Lung (tissue), 12 donors: Measurements from ENCODE around the gene DCXR. TPM values are rescaled to one million over a fixed set of nuclear protein-coding genes. Genes with fewer than 3 reads are reported as not detected.

Experiments used
- ATAC-seq: fragments of 200-7000 bp; cut with Tn5 transposase; one replicate; pipeline ENCODE4 v1.9.1; 2020; ENCODE audit warnings: moderate number of reproducible peaks; ENCODE audit not compliant: insufficient read depth, low FRiP score
- DNase-seq, 3 donors: peaks; one replicate each; pipeline ENCODE4 v3.0.0-alpha.2; 2013 to 2017
- H3K27ac ChIP-seq, 2 donors: one replicate each; pipeline ENCODE4 v1.5.1; 2013; ENCODE audit warnings: mild to moderate bottlenecking in 2 of 2, moderate library complexity in 2 of 2, control low read depth in 1 of 2, inconsistent platforms in 1 of 2, low read depth in 1 of 2, low read length in 1 of 2
- H3K27me3 ChIP-seq, 3 donors: one replicate each; pipeline ENCODE4 v1.5.1; 2013; ENCODE audit warnings: low read length in 2 of 3; ENCODE audit not compliant: control insufficient read depth in 3 of 3, insufficient read depth in 3 of 3
- H3K36me3 ChIP-seq, 4 donors: one replicate each; pipeline ENCODE4 v1.5.1; 2013; ENCODE audit warnings: low read length in 4 of 4, mild to moderate bottlenecking in 1 of 4, moderate library complexity in 1 of 4; ENCODE audit not compliant: control insufficient read depth in 4 of 4, insufficient read depth in 4 of 4
- H3K4me1 ChIP-seq, 5 donors: one replicate each; pipeline ENCODE4 v1.5.1; 2013; ENCODE audit warnings: low read length in 5 of 5, mild to moderate bottlenecking in 2 of 5, moderate library complexity in 1 of 5; ENCODE audit not compliant: control insufficient read depth in 5 of 5, insufficient read depth in 5 of 5
- H3K4me3 ChIP-seq: one replicate; pipeline ENCODE4 v1.5.1; 2013; ENCODE audit warnings: mild to moderate bottlenecking, control low read depth, moderate library complexity
- H3K9ac ChIP-seq, 2 donors: one replicate each; pipeline ENCODE4 v1.5.1; 2013; ENCODE audit warnings: low read length in 2 of 2, control low read depth in 1 of 2; ENCODE audit not compliant: insufficient read depth in 1 of 2
- H3K9me3 ChIP-seq, 4 donors: one replicate each; pipeline ENCODE4 v1.5.1; 2013; ENCODE audit warnings: low read length in 3 of 4, mild to moderate bottlenecking in 1 of 4, moderate library complexity in 1 of 4; ENCODE audit not compliant: control insufficient read depth in 4 of 4, insufficient read depth in 3 of 4
- CTCF ChIP-seq: IDR thresholded peaks from 2 replicates; pipeline ENCODE4 v1.5.1; 2012; ENCODE audit warnings: mild to moderate bottlenecking; ENCODE audit errors: control extremely low read depth, extremely low read depth
- WGBS, 2 donors: extraction: QIAGEN DNeasy Blood & Tissue Kit; methylation state at CpG; one replicate each; pipeline ENCODE4 v1.1.7; 2013; 5-methylcytosine and 5-hydroxymethylcytosine counted together
- polyA plus RNA-seq, 2 donors: library from polyadenylated mRNA; stranded (reverse); fragments of 200-250 nt; gene quantifications; one replicate each; pipeline ENCODE4 v1.2.1, GENCODE V29; 2013
- total RNA-seq, 2 donors: library from RNA; depleted of rRNA in 1 of 2; stranded (reverse); fragments of >200 nt in 1 of 2; gene quantifications; one replicate each; pipeline ENCODE4 v1.2.1, GENCODE V29; 2014 to 2021
- donor health status: control.
- donor health status: control.
- donor health status: Bipolar disorder and iron deficiency.
- donor health status: healthy.
- donor health status: DM: yes; HTN: yes; CAD: no.

DCXR gene
- total and polyA plus RNA-seq, 4 donors: 41.6 to 246 (median 206) TPM

- no peaks in the 10 kb centered on the region for H3K27me3 ChIP-seq
- H3K4me3 ChIP-seq: no peak overlapping the region
- no peaks in the 10 kb centered on the region for H3K9me3 ChIP-seq
- H3K9ac ChIP-seq: no peak overlapping the region
- peaks cover 0 to 24% (median 8%) of the 10 kb centered on the region in 5 donors for H3K4me1 ChIP-seq
- H3K27ac ChIP-seq: no peak overlapping the region
- peaks cover 5 to 59% (median 16%) of the 10 kb centered on the region in 4 donors for H3K36me3 ChIP-seq
- 88 to 95% methylated on average over 19 of the region's 19 CpGs for WGBS, 2 donors
- ATAC-seq (no peak), DNase-seq (peak in 1 of 3 donors; percentile 9)
- no peak for TF ChIP-seq CTCF
Observed at GRCh38 chr17:82053130-82053529, 15.6 kb upstream of the DCXR start.

GRCh38 chr17:82052638-82053059 is 15.2 kb upstream of the DCXR start:
- Histone ChIP-seq H3K4me3 (peak overlapping the region; percentile 74), H3K27ac (peak overlapping the region in 1 of 2 donors; percentile 12), H3K9ac (peak overlapping the region in 1 of 2 donors; percentile 1), H3K4me1 (peaks cover 0 to 24% (median 8%) of the 10 kb centered on the region in 5 donors), H3K27me3 (no peaks in the 10 kb centered on the region), H3K36me3 (peaks cover 5 to 57% (median 16%) of the 10 kb centered on the region in 4 donors), H3K9me3 (no peaks in the 10 kb centered on the region)
- no peak for TF ChIP-seq CTCF
- no peak for ATAC-seq
- WGBS, 2 donors: 26 to 53% methylated on average over 13 to 19 of the region's 19 CpGs
- DNase-seq: peak in 1 of 3 donors; percentile 9

- ATAC-seq: peak; percentile 64
- H3K4me1 ChIP-seq: peaks cover 0 to 24% (median 8%) of the 10 kb centered on the region in 5 donors
- DNase-seq: peak; percentile 63 to 74 (median 73)
- H3K36me3 ChIP-seq: peaks cover 0 to 57% (median 14%) of the 10 kb centered on the region in 4 donors
- H3K9ac ChIP-seq: peak within 1 kb of the TSS; percentile 19 to 68
- WGBS, 2 donors: 1% methylated on average over 72 to 94 of the region's 94 CpGs
- peak within 1 kb of the TSS; percentile 30 to 47 for H3K27ac ChIP-seq
- no peak for TF ChIP-seq CTCF
- H3K9me3 ChIP-seq: no peaks in the 10 kb centered on the region
- H3K27me3 ChIP-seq: no peaks in the 10 kb centered on the region
- H3K4me3 ChIP-seq: peak within 1 kb of the TSS; percentile 74
Observed at GRCh38 chr17:82051776-82052637, 14.5 kb upstream of the DCXR start, which contains the start of the genes GPS1 and RFNG. GPS1 (plus strand) TSS chr17:82051898; CDS start chr17:82051932, 34 bp downstream. RFNG (minus strand) TSS chr17:82051811; CDS start chr17:82051766, 45 bp downstream.
